Esophagus squamous epithelium (tissue), 5 donors: Measurements from ENCODE around the gene CNNM2. TPM values are rescaled to one million over a fixed set of nuclear protein-coding genes. Genes with fewer than 3 reads are reported as not detected.

Source experiments
- DNase-seq: peaks from one replicate; lab custom pipeline; 2025; lab: John Stamatoyannopoulos, UW
- H3K27ac ChIP-seq, 4 donors: fragments of 200-600 bp; sonication (generic); one replicate each; pipeline ENCODE4 v1.5.1; 2016 to 2019; ENCODE audit warnings: mild to moderate bottlenecking in 1 of 4
- H3K27me3 ChIP-seq, 4 donors: fragments of 200-600 bp; sonication (generic); 1 replicate in 3 of 4; 2 replicates in 1 of 4; pipeline versions ENCODE4 v1.5.1 to v1.6.0; 2017 to 2021; ENCODE audit warnings: antibody characterized with exemption in 1 of 4
- H3K36me3 ChIP-seq, 3 donors: fragments of 200-600 bp; sonication (generic); one replicate each; pipeline ENCODE4 v1.5.1; 2016 to 2019
- H3K4me1 ChIP-seq, 3 donors: fragments of 200-600 bp; sonication (generic); one replicate each; pipeline ENCODE4 v1.5.1; 2017 to 2019
- H3K4me3 ChIP-seq, 4 donors: fragments of 200-600 bp; sonication (generic); 1 replicate in 3 of 4; 2 replicates in 1 of 4; pipeline ENCODE4 v1.5.1; 2016 to 2019; ENCODE audit warnings: mild to moderate bottlenecking in 2 of 4, moderate library complexity in 1 of 4
- H3K9me3 ChIP-seq, 3 donors: fragments of 200-600 bp; sonication (generic); one replicate each; pipeline ENCODE4 v1.5.1; 2016 to 2019
- POLR2A ChIP-seq, 4 donors: fragments of 450-650 bp; IDR thresholded peaks; one replicate each; pipeline ENCODE4 v1.6.1; 2017; ENCODE audit warnings: antibody characterized with exemption in 4 of 4, mild to moderate bottlenecking in 4 of 4, moderate library complexity in 3 of 4
- WGBS, 2 donors: methylation state at CpG; one replicate each; pipeline ENCODE4 v1.1.5; 2018; 5-methylcytosine and 5-hydroxymethylcytosine counted together
- intact Hi-C: fragments of 100-400 bp; cut with DNase I; formaldehyde crosslinking; loops from one replicate; pipeline ENCODE4 v1.15.0; 2022
- total RNA-seq, 4 donors: library from RNA; depleted of rRNA; stranded (reverse); fragments of >200 nt; gene quantifications; one replicate each; pipeline ENCODE4 v1.1.0, GENCODE V29; 2016
- TF ChIP-seq, protein P1 (sequence below), 6 experiments: fragments of 450-650 bp in 4 of 6; fragments of 200-600 bp in 2 of 6; sonication (generic) in 2 of 6; IDR thresholded peaks; one replicate each; pipeline ENCODE4 v1.5.1; 2016 to 2019; ENCODE audit warnings: antibody characterized with exemption in 6 of 6, mild to moderate bottlenecking in 4 of 6, moderate library complexity in 4 of 6
- donor health status: DM: yes; HTN: yes; CAD: no.

Gene CNNM2
- total RNA-seq, 4 donors from 2014 or later, result 2.2 to 3.6 (median 2.6) TPM

DNA sequence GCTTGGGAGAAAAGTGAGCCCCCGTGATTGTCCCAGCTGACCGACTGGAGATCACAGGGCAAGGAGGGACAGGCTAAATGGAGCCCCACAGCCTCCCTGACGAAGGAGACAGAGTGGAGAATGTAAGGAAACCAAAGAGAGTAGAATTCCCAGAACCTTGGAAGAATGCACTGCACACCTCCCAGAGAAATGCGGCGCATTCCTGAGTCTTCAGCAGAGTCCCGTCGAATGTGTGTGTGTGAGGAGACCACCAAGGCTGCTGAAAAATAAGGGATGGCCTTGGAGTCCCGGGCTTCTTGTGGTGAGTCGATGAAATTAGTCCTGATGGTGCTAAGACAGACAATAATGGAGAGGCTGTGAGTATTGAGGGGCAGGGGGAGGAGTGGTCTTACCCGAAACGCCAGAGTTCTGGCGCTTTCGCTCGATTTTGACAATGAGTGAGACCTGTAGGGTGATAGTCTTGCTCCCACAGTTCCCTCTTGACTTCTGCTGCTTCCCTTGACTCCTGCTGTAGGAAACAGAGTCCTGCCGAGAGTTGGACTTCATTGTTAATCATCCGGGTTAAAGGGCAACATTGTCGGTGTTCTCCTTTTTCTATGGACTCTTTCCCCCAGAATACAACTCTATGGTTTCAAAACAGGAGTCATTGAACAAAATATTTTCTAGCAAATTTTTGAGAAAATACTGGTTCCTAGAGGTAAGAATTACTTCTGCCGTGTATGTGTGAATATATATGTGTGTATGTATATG, 103.2 kb downstream of the CNNM2 start:
- no peaks in the 10 kb centered on the region for H3K9me3 ChIP-seq
- H3K36me3 ChIP-seq, result no peaks in the 10 kb centered on the region
- no peak overlapping the region for H3K27ac ChIP-seq
- H3K27me3 ChIP-seq, result no peaks in the 10 kb centered on the region
- no peak for TF ChIP-seq POLR2A (IDR thresholded peaks at IDR 0.05)
- TF ChIP-seq, protein P1, sequence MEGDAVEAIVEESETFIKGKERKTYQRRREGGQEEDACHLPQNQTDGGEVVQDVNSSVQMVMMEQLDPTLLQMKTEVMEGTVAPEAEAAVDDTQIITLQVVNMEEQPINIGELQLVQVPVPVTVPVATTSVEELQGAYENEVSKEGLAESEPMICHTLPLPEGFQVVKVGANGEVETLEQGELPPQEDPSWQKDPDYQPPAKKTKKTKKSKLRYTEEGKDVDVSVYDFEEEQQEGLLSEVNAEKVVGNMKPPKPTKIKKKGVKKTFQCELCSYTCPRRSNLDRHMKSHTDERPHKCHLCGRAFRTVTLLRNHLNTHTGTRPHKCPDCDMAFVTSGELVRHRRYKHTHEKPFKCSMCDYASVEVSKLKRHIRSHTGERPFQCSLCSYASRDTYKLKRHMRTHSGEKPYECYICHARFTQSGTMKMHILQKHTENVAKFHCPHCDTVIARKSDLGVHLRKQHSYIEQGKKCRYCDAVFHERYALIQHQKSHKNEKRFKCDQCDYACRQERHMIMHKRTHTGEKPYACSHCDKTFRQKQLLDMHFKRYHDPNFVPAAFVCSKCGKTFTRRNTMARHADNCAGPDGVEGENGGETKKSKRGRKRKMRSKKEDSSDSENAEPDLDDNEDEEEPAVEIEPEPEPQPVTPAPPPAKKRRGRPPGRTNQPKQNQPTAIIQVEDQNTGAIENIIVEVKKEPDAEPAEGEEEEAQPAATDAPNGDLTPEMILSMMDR (IDR thresholded peaks at IDR 0.05), result no peak
- intact Hi-C loops, result no loop called here
- H3K4me1 ChIP-seq, result no peaks in the 10 kb centered on the region
- no peak for DNase-seq
- H3K4me3 ChIP-seq, result no peak overlapping the region
- 87 to 89% methylated on average over 13 to 18 of the region's 18 CpGs for WGBS, 2 donors

DNA sequence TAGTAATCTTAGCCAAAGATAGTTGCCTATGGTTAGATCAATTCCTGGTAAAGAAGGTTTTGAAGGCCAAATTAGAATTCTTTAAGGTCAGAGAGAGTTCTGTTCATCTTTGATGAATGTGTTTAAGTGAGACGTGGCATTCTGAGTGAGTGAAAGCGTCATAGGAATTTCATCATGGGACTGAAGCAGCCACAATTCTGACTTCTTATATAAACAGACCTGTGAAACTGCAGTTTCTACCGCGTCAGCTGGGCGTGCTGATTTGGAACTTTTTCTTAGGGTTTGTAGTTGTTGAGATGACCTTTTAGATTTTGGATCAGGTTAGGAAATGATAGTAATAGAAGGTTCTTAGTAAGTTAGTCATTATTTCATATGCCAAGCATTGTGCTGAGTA, 103.8 kb downstream of the CNNM2 start:
- 72 to 75% methylated on average over 5 of the region's 5 CpGs for WGBS, 2 donors
- no peaks in the 10 kb centered on the region for H3K36me3 ChIP-seq
- TF ChIP-seq, protein P1 (IDR thresholded peaks at IDR 0.05), result no peak
- no peak for TF ChIP-seq POLR2A (IDR thresholded peaks at IDR 0.05)
- no peaks in the 10 kb centered on the region for H3K4me1 ChIP-seq
- H3K27ac ChIP-seq, result no peak overlapping the region
- intact Hi-C loops, result no loop called here
- DNase-seq, result no peak
- H3K27me3 ChIP-seq, result no peaks in the 10 kb centered on the region
- no peaks in the 10 kb centered on the region for H3K9me3 ChIP-seq
- no peak overlapping the region for H3K4me3 ChIP-seq

DNA sequence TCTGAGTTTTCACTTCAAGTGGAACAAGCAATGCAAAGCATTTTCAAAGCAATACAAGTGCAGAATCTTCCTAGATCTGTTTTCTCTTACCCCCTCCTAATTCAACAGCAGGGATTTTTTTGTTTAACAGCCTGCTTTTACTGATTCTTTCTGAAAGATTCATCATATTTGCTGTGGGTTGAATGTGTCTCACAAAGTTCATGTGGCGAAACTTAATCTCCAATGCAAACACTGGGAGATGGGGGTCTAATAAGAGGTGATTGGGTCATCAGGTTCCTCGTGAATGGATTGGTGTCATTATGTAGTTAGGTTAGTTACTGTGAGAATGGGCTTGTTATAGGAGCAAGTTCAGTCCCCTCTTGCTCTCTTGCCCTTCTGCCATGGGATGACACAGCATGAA, 107.6 kb downstream of the CNNM2 start:
- H3K27me3 ChIP-seq, result no peaks in the 10 kb centered on the region
- 82 to 86% methylated on average over 2 of the region's 2 CpGs for WGBS, 2 donors
- no peak overlapping the region for H3K4me3 ChIP-seq
- TF ChIP-seq, protein P1 (IDR thresholded peaks at IDR 0.05), result no peak
- TF ChIP-seq POLR2A (IDR thresholded peaks at IDR 0.05), result no peak
- H3K4me1 ChIP-seq, result no peaks in the 10 kb centered on the region
- H3K9me3 ChIP-seq, result no peaks in the 10 kb centered on the region
- DNase-seq, result no peak
- H3K27ac ChIP-seq, result no peak overlapping the region
- intact Hi-C loops, result no loop called here
- no peaks in the 10 kb centered on the region for H3K36me3 ChIP-seq

DNA sequence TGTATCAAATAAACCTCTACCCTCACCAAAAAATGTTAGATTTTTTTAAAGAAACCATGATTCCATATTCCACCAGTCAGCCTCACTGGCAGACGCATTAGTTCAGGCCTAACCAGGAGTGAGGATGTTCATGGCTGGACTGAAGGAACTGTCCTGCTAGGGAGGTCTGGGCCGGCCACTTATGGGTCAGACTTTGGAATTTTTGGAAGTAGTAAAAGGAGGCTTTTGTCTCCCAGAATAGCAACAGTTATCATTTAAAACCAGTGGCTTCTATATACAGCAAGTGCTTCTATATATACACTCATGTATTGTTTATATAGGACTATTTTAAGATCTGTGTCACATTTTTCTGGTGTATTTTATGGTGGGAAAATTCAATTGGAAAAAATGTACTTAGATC, 120.5 kb downstream of the CNNM2 start:
- Histone ChIP-seq H3K27ac (no peak overlapping the region), H3K9me3 (no peaks in the 10 kb centered on the region), H3K36me3 (no peaks in the 10 kb centered on the region), H3K4me3 (no peak overlapping the region), H3K27me3 (no peaks in the 10 kb centered on the region), H3K4me1 (peaks cover 0 to 4% (median 0%) of the 10 kb centered on the region in 3 donors)
- no peak for DNase-seq
- WGBS, 2 donors, result 89 to 91% methylated on average over 2 of the region's 2 CpGs
- intact Hi-C loops, result no loop called here
- TF ChIP-seq POLR2A (IDR thresholded peaks at IDR 0.05), result no peak
- TF ChIP-seq, protein P1 (IDR thresholded peaks at IDR 0.05), result no peak

- TF ChIP-seq POLR2A (IDR thresholded peaks at IDR 0.05), result no peak
- TF ChIP-seq, protein P1 (IDR thresholded peaks at IDR 0.05), result no peak
- Histone ChIP-seq H3K27me3 (no peaks in the 10 kb centered on the region), H3K9me3 (no peaks in the 10 kb centered on the region), H3K4me3 (no peak overlapping the region), H3K4me1 (peaks cover 0 to 4% (median 0%) of the 10 kb centered on the region in 3 donors), H3K27ac (no peak overlapping the region), H3K36me3 (no peaks in the 10 kb centered on the region)
- DNase-seq, result no peak
- intact Hi-C loops, result no loop called here
- 69 to 75% methylated on average over 4 of the region's 4 CpGs for WGBS, 2 donors
Observed at GRCh38 chr10:103040418-103040817, 122.3 kb downstream of the CNNM2 start.
